Measurements from ENCODE around the gene ZNF222. TPM values are rescaled to one million over a fixed set of nuclear protein-coding genes. Genes with fewer than 3 reads are reported as not detected.

ZNF222 gene
- total and polyA plus RNA-seq, 7 donors = 0.60 to 3.8 (median 2.1) TPM

- H3K27ac ChIP-seq = peak overlapping the region in 3 of 4 donors; percentile 64 to 68 (median 67)
- H3K4me3 ChIP-seq = peak overlapping the region; percentile 47 to 68 (median 62)
- H3K9me3 ChIP-seq = peaks cover 0 to 10% (median 1%) of the 10 kb centered on the region in 4 donors
- intact Hi-C loops (cut with DNase I) = loop anchor here (2.0 kb wide), 1 partner anchor 22 kb away; the partner anchor contains the start of gene ZNF224
- peaks cover 0 to 7% (median 2%) of the 10 kb centered on the region in 4 donors for H3K36me3 ChIP-seq
- no peak for TF ChIP-seq EP300 (IDR thresholded peaks at IDR 0.05)
- TF ChIP-seq, protein P1, sequence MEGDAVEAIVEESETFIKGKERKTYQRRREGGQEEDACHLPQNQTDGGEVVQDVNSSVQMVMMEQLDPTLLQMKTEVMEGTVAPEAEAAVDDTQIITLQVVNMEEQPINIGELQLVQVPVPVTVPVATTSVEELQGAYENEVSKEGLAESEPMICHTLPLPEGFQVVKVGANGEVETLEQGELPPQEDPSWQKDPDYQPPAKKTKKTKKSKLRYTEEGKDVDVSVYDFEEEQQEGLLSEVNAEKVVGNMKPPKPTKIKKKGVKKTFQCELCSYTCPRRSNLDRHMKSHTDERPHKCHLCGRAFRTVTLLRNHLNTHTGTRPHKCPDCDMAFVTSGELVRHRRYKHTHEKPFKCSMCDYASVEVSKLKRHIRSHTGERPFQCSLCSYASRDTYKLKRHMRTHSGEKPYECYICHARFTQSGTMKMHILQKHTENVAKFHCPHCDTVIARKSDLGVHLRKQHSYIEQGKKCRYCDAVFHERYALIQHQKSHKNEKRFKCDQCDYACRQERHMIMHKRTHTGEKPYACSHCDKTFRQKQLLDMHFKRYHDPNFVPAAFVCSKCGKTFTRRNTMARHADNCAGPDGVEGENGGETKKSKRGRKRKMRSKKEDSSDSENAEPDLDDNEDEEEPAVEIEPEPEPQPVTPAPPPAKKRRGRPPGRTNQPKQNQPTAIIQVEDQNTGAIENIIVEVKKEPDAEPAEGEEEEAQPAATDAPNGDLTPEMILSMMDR (IDR thresholded peaks at IDR 0.05) = no peak
- DNase-seq = no peak
- WGBS, 2 donors = 19 to 24% methylated on average over 18 of the region's 18 CpGs
- H3K27me3 ChIP-seq = no peaks in the 10 kb centered on the region
- peaks cover 0 to 14% (median 10%) of the 10 kb centered on the region in 4 donors for H3K4me1 ChIP-seq
Observed at GRCh38 chr19:44072543-44073401, 47.6 kb downstream of the ZNF222 start.

DNA sequence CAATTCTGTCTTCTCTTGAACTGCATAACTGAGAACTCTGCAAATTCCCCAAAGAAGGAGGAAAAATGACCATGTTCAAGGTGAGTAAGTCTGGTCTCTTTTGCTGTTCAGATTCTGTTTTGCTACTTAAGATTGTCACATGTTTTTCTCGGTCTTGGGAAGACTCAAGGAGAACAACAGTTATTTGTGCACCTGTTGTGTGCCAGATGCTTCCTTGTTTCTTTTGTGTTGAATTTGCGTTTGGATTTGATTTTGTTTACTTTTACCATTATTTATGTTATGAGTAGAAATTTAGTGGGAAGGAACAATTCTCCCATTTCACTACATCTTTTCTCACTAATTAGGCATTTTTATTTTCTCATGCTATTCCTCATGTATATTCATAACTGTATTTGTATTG, 51.1 kb downstream of the ZNF222 start:
- TF ChIP-seq EP300 (IDR thresholded peaks at IDR 0.05) = no peak
- TF ChIP-seq POLR2A (IDR thresholded peaks at IDR 0.05) = no peak
- no peak for TF ChIP-seq POLR2AphosphoS5 (IDR thresholded peaks at IDR 0.05)
- TF ChIP-seq, protein P1 (IDR thresholded peaks at IDR 0.05) = no peak
- WGBS, 2 donors = 87 to 90% methylated on average over 2 of the region's 2 CpGs
- Histone ChIP-seq H3K36me3 (peaks cover 0 to 39% (median 10%) of the 10 kb centered on the region in 4 donors), H3K4me1 (peaks cover 0 to 13% (median 10%) of the 10 kb centered on the region in 4 donors), H3K27ac (no peak overlapping the region), H3K27me3 (no peaks in the 10 kb centered on the region), H3K9me3 (no peaks in the 10 kb centered on the region), H3K4me3 (no peak overlapping the region)
- intact Hi-C loops (cut with DNase I) = no loop called here
- DNase-seq = no peak

Small RNA genes within 50 kb of the gene (small RNA-seq; reads per million reads assigned to genes)
- 0 reads per million in 3 donors for gene AC006213.5

Other genes with a start within 250 kb of the ZNF222 start
- gene KCNN4, start 244.4 kb upstream of the ZNF222 start, total RNA-seq = 1 to 10 TPM in 3 of 4 donors, under 1 TPM in 1; 0.71 to 3.3 (median 1.9) TPM
- gene KCNN4, start 244.4 kb upstream of the ZNF222 start, polyA plus RNA-seq = 10 to 100 TPM in 1 of 3 donors, 1 to 10 TPM in 2; 3.7 to 48.7 (median 6.0) TPM
- 1 to 10 TPM in 3 of 4 donors, under 1 TPM in 1; 0.83 to 6.8 (median 1.5) TPM for gene LYPD5, start 222.9 kb upstream of the ZNF222 start, total RNA-seq
- 10 to 100 TPM in 1 of 3 donors, 1 to 10 TPM in 1, under 1 TPM in 1; 0.60 to 10.6 (median 2.1) TPM for gene LYPD5, start 222.9 kb upstream of the ZNF222 start, polyA plus RNA-seq
- gene ZNF283, start 198.1 kb upstream of the ZNF222 start, total RNA-seq = 10 to 100 TPM; 10.7 to 14.9 (median 12.4) TPM
- gene ZNF283, start 198.1 kb upstream of the ZNF222 start, polyA plus RNA-seq = 1 to 10 TPM; 1.2 to 3.2 (median 2.1) TPM
- gene ZNF404, start 141.4 kb upstream of the ZNF222 start, total RNA-seq = 1 to 10 TPM; 3.0 to 4.1 (median 3.5) TPM
- 1 to 10 TPM in 1 of 3 donors, under 1 TPM in 2; 0.60 to 2.6 (median 0.69) TPM for gene ZNF404, start 141.4 kb upstream of the ZNF222 start, polyA plus RNA-seq
- gene ZNF45, start 90.1 kb upstream of the ZNF222 start, total RNA-seq = 10 to 100 TPM in 3 of 4 donors, 1 to 10 TPM in 1; 5.5 to 18.2 (median 13.2) TPM
- gene ZNF45, start 90.1 kb upstream of the ZNF222 start, polyA plus RNA-seq = 1 to 10 TPM; 2.4 to 6.4 (median 4.6) TPM
- gene ZNF221, start 74.2 kb upstream of the ZNF222 start, total RNA-seq = 1 to 10 TPM; 2.9 to 6.8 (median 4.8) TPM
- gene ZNF221, start 74.2 kb upstream of the ZNF222 start, polyA plus RNA-seq = 1 to 10 TPM in 1 of 3 donors, under 1 TPM in 1, not detected in 1; 0.60 to 1.7 TPM
- gene ZNF155, start 41.2 kb upstream of the ZNF222 start, total RNA-seq = 1 to 10 TPM; 5.5 to 8.2 (median 7.5) TPM
- 1 to 10 TPM; 1.8 to 4.5 (median 2.3) TPM for gene ZNF155, start 41.2 kb upstream of the ZNF222 start, polyA plus RNA-seq
- 10 to 100 TPM in 1 of 4 donors, 1 to 10 TPM in 3; 3.0 to 10.6 (median 5.1) TPM for gene ZNF230, start 22.4 kb upstream of the ZNF222 start, total RNA-seq
- 1 to 10 TPM; 1.2 to 2.0 (median 1.4) TPM for gene ZNF230, start 22.4 kb upstream of the ZNF222 start, polyA plus RNA-seq
- gene ZNF223, start 26.7 kb downstream of the ZNF222 start, total RNA-seq = 1 to 10 TPM; 2.5 to 5.0 (median 4.2) TPM
- 1 to 10 TPM; 3.0 to 3.7 (median 3.1) TPM for gene ZNF223, start 26.7 kb downstream of the ZNF222 start, polyA plus RNA-seq
- gene ZNF284, start 46.8 kb downstream of the ZNF222 start, total RNA-seq = 1 to 10 TPM; 1.8 to 3.6 (median 2.6) TPM
- gene ZNF284, start 46.8 kb downstream of the ZNF222 start, polyA plus RNA-seq = under 1 TPM; 0.46 to 0.99 (median 0.60) TPM
- gene ZNF224, start 69.0 kb downstream of the ZNF222 start, total RNA-seq = 10 to 100 TPM; 16.6 to 23.0 (median 19.6) TPM
- gene ZNF224, start 69.0 kb downstream of the ZNF222 start, polyA plus RNA-seq = 10 to 100 TPM in 1 of 3 donors, 1 to 10 TPM in 2; 7.2 to 16.1 (median 7.4) TPM
- 1 to 10 TPM; 3.0 to 4.9 (median 3.4) TPM for gene ZNF225, start 88.0 kb downstream of the ZNF222 start, total RNA-seq
- gene ZNF225, start 88.0 kb downstream of the ZNF222 start, polyA plus RNA-seq = 1 to 10 TPM in 2 of 3 donors, under 1 TPM in 1; 0.60 to 2.1 (median 1.2) TPM
- gene ZNF234, start 116.2 kb downstream of the ZNF222 start, total RNA-seq = 10 to 100 TPM in 1 of 4 donors, 1 to 10 TPM in 3; 5.9 to 19.7 (median 7.9) TPM
- gene ZNF234, start 116.2 kb downstream of the ZNF222 start, polyA plus RNA-seq = 1 to 10 TPM in 2 of 3 donors, under 1 TPM in 1; 0.92 to 4.0 (median 1.2) TPM
- gene ZNF226, start 139.7 kb downstream of the ZNF222 start, total RNA-seq = 10 to 100 TPM; 14.4 to 20.2 (median 18.6) TPM
- gene ZNF226, start 139.7 kb downstream of the ZNF222 start, polyA plus RNA-seq = 10 to 100 TPM; 15.0 to 27.3 (median 16.4) TPM
- gene ZNF227, start 187.2 kb downstream of the ZNF222 start, total RNA-seq = 10 to 100 TPM; 10.9 to 15.0 (median 14.3) TPM
- 1 to 10 TPM; 2.5 to 7.4 (median 4.2) TPM for gene ZNF227, start 187.2 kb downstream of the ZNF222 start, polyA plus RNA-seq
- gene ZNF233, start 234.5 kb downstream of the ZNF222 start, total RNA-seq = 1 to 10 TPM; 2.8 to 7.5 (median 3.5) TPM
- gene ZNF233, start 234.5 kb downstream of the ZNF222 start, polyA plus RNA-seq = 1 to 10 TPM in 1 of 3 donors, under 1 TPM in 2; 0.46 to 1.2 (median 0.60) TPM